Fibroblast of villous mesenchyme (primary cell): Measurements from ENCODE around the gene FREM2. TPM values are rescaled to one million over a fixed set of nuclear protein-coding genes. Genes with fewer than 3 reads are reported as not detected.

ENCODE experiments used
- DNase-seq: peaks from one replicate; pipeline ENCODE4 v3.0.0-alpha.2; 2010; ENCODE audit warnings: low read depth
- H3K4me3 ChIP-seq: 2 replicates; pipeline ENCODE4 v1.5.1; 2011; ENCODE audit warnings: low read depth, mild to moderate bottlenecking, low read length
- CTCF ChIP-seq: IDR thresholded peaks from 2 replicates; pipeline ENCODE4 v1.5.1; 2012; ENCODE audit warnings: low read depth, mild to moderate bottlenecking, low read length; ENCODE audit not compliant: insufficient read depth
- total RNA-seq: library from RNA; depleted of rRNA; stranded (reverse); fragments of >200 nt; gene quantifications from 2 replicates; pipeline ENCODE4 v1.2.3, GENCODE V29; 2012

The FREM2 gene
- total RNA-seq, 1 donor = not detected

GRCh38 chr13:38718374-38718773 is 31.5 kb downstream of the FREM2 start:
- no peak for DNase-seq
- TF ChIP-seq CTCF = no peak

DNA sequence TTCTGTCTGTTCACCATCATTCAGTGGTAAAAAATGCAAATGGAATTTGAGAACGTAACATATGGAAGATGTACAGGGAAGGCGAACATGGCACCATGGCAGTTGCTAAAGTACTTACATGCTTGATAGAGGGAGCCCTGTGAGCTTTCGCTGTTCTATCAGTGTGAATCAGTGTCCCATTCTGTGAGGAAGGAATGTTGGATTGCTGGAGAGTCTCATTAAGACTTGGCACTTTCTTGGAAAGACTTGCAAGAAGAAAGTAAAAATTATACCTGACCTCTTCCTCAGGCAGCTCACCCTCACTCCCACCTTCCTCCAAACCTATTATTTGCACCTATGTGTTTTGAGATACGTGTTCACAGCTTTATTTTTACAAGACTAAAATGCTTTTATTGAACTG is 43.5 kb downstream of the FREM2 start:
- no peak for TF ChIP-seq CTCF

More at GRCh38 chr13:38718374-38718773, 31.5 kb downstream of the FREM2 start:
- no peak overlapping the region for H3K4me3 ChIP-seq

DNA sequence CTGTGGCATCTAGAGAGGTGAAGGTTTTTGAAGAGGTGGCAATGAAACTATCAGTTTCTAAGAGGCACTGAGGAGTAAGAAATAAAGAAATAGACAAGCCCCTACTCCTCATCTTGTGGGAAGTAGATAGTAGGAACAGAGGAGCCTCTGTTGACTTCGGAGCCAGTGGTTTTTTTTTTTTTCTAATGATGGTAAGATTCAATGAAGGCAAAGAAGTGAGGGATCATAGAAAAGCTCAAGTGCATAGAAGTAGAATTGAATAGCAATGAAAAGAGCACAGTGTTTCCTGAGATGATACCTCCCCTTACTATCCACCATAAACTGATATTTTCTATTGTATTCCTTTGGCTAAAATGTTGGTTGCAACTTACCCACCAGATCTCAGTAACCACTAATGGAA is 46.3 kb downstream of the FREM2 start:
- no peak for DNase-seq
- no peak overlapping the region for H3K4me3 ChIP-seq
- TF ChIP-seq CTCF = no peak

More for the DNA sequence above, 43.5 kb downstream of the FREM2 start:
- no peak overlapping the region for H3K4me3 ChIP-seq
- DNase-seq = no peak

DNA sequence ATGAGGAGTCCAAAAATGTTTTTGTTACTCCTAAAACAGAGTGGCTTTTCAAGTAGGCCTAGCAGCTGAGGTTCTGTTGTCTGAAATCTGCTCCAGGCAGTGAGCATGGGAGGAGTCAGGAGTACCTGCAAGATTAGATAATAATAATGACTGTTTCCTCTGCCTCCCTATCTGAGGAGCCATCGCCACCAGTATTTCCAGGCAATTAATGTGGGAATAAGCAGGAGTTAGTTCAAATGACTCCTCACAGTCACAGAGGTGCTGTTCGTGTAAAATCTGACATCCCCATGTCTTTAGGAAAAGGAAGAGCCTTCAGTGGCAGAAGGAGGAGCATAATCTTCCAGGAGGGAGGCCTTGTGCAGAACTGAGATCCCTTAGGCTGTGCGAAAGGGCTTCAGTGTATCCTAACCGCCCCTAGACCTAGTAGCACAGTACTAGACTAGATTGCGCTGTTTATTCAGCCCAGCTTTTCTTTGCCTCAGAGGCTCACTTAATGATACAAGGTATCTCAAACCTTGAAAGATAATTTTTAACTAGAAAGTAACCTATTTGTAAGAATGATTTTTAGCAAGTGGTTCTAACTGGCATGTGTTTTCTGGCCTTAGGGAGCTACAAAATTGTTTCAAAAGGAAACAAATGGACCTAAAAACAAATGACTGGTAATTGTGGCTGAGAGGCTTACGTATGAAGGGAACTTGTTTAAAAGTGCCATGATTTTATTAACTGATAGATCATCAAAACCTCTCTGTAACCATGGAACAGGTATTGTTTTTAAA is 49.0 kb downstream of the FREM2 start:
- no peak for TF ChIP-seq CTCF
- no peak overlapping the region for H3K4me3 ChIP-seq
- DNase-seq = no peak

DNA sequence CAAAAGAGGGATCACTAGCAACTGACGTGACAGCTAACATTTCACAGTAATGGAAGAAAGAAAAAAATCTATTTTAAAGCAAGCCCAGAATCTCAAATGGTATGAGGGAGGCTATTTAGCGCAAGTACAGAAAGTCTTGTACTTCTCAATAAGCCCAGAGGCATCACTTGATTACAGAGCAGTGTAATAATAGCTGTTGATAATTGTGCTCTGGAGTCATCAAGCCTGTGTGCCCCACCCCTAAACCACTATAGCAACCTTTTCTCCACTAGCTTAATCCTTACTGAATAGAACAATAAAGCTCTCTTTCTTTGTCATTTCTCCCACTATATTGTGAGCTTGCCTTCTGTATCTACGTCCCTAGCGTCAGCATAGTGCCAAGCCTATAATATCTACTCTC is 56.6 kb downstream of the FREM2 start:
- TF ChIP-seq CTCF = no peak
- DNase-seq = no peak
- H3K4me3 ChIP-seq = no peak overlapping the region

GRCh38 chr13:38752686-38753085 is 65.8 kb downstream of the FREM2 start:
- H3K4me3 ChIP-seq = no peak overlapping the region
- DNase-seq = no peak
- TF ChIP-seq CTCF = no peak

- TF ChIP-seq CTCF = no peak
- no peak for DNase-seq
- no peak overlapping the region for H3K4me3 ChIP-seq
These were observed 67.0 kb downstream of the FREM2 start for GRCh38 chr13:38753878-38754277.
